ENCODE data around the gene DUS4L.

DNA sequence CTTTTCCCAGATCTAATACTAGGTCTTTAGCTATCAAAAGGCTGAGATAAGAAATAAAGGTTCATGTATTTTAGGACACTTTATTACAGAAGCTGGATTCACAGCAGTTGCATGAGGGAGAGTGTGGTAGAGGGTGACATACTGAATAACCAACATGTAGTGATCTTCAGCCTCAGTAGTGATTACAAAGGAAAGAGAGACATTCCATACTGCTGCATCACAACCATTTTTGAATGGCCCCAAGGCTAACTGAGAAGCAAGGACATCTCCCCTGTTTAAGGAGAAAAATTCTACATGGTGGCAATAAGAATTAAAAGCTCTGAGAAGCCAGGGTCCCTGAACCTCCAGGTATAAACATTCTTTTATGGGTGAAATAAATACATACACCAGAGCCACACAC lies 35.3 kb upstream of the DUS4L start:
- TF ChIP-seq, protein P1, sequence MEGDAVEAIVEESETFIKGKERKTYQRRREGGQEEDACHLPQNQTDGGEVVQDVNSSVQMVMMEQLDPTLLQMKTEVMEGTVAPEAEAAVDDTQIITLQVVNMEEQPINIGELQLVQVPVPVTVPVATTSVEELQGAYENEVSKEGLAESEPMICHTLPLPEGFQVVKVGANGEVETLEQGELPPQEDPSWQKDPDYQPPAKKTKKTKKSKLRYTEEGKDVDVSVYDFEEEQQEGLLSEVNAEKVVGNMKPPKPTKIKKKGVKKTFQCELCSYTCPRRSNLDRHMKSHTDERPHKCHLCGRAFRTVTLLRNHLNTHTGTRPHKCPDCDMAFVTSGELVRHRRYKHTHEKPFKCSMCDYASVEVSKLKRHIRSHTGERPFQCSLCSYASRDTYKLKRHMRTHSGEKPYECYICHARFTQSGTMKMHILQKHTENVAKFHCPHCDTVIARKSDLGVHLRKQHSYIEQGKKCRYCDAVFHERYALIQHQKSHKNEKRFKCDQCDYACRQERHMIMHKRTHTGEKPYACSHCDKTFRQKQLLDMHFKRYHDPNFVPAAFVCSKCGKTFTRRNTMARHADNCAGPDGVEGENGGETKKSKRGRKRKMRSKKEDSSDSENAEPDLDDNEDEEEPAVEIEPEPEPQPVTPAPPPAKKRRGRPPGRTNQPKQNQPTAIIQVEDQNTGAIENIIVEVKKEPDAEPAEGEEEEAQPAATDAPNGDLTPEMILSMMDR (IDR thresholded peaks at IDR 0.05): no peak
- TF ChIP-seq POLR2AphosphoS5 (IDR thresholded peaks at IDR 0.05) (no peak), POLR2A (IDR thresholded peaks at IDR 0.05) (no peak)
